ENCODE data around the gene TRPV5.

TRPV5 gene

GRCh38 chr7:142868188-142868985 is 65.2 kb downstream of the TRPV5 start:
- DNase-seq = no peak

DNA sequence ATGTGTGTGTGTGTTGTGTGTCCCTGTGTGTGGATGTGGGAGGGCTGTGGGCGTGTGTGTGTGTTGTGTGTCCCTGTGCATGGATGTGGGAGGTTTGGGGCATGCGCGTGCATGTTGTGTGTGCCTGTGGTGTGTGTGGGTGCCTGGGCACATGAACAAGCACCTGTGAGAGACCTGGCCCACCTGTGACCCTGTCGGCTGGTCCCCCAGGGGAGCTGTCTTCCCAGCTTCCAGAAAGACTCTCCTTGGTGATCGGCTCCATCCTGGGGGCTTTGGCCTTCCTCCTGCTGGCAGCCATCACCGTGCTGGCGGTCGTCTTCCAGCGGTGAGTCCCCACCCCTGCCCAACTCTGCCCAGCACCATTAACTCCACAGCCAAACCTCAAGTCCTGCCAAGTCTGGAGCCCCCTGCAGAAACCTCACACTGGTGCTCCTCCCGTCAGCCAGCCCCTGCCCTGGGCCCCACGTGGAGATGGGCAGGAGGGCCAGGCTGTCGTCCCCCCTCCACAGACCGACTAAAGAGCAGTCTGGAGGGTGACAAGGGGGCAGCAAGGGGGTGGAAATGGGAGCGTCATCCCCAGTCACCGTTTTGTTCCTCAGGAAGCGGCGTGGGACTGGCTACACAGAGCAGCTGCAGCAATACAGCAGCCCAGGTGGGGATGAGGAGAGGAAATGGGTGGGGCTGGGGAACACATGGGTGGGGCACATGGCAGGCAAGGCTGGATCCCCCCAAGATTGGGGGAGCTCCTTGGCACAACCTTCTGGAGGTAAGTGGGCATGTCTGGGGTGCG is 66.0 kb downstream of the TRPV5 start:
- DNase-seq = no peak

GRCh38 chr7:142867097-142867378 is 66.5 kb downstream of the TRPV5 start:
- DNase-seq = no peak

DNA sequence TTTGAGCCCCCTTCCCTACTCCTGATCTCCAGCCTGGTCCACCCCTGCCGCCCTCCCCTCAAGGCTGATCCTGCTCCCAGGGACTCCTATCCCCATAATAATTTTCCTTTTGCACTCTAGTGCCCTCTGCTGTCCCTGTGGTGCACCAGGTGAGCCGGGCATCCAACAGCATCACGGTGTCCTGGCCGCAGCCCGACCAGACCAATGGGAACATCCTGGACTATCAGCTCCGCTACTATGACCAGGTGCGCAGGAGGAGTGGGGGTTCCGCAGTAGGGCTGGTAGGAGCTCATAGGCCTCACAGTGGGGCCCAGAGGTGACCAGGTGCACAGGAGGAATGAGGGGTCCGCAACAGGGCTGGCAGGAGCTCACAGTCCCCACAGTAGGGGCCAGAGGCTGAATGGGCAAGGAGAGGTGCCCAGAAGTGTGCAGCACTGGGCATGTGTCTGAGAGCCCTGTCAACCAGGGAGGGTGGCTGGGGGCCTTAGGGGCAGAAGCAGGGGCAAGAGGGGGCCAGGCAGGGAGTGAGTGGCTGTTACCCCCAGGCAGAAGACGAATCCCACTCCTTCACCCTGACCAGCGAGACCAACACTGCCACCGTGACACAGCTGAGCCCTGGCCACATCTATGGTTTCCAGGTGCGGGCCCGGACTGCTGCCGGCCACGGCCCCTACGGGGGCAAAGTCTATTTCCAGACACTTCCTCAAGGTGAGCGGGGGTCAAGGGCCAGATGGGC is 67.0 kb downstream of the TRPV5 start:
- no peak for DNase-seq

- DNase-seq = no peak
Measured at GRCh38 chr7:142865766-142866165, 67.8 kb downstream of the TRPV5 start.

DNA sequence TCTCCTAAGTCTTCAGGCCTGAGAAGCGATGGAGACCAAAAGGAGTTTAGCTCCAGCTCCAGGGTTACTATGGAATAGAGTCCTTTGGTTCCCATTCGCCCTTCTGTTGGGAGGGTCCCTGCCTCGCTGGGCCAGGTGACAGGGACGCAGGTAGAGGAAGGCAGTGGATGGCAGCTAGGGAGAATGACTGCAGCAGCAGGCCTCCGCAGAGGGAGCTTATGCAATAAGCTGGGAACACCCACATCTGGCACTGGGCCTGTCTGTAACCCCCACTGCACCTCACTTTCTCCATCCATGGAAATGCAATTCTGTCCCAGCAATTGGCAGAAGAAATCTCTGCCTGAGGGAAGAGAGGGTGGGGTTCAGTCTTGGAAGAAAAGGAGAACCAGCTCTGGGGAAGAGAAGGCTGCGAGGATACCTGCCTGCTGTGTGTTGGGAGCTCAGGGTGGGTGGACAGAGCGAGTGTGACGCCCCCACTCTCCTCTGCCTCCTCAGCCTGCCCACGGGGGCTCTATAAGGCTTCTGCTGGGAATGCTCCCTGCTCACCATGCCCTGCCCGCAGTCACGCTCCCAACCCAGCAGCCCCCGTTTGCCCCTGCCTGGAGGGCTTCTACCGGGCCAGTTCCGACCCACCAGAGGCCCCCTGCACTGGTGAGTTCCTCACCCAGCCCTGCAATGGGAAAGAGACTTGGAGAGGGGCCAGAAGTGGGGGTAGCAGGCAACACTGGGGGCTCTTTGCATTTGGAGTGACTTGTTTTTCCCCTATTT is 68.4 kb downstream of the TRPV5 start:
- DNase-seq = no peak

DNA sequence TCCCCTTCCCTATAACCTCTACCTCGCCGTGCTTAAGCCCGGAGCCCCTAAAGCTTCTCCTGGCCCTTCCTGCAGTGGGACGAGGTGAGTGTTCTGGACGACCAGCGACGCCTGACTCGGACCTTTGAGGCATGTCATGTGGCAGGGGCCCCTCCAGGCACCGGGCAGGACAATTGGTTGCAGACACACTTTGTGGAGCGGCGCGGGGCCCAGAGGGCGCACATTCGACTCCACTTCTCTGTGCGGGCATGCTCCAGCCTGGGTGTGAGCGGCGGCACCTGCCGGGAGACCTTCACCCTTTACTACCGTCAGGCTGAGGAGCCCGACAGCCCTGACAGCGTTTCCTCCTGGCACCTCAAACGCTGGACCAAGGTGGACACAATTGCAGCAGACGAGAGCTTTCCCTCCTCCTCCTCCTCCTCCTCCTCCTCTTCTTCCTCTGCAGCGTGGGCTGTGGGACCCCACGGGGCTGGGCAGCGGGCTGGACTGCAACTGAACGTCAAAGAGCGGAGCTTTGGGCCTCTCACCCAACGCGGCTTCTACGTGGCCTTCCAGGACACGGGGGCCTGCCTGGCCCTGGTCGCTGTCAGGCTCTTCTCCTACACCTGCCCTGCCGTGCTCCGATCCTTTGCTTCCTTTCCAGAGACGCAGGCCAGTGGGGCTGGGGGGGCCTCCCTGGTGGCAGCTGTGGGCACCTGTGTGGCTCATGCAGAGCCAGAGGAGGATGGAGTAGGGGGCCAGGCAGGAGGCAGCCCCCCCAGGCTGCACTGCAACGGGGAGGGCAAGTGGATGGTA is 69.5 kb downstream of the TRPV5 start:
- no peak for DNase-seq

DNA sequence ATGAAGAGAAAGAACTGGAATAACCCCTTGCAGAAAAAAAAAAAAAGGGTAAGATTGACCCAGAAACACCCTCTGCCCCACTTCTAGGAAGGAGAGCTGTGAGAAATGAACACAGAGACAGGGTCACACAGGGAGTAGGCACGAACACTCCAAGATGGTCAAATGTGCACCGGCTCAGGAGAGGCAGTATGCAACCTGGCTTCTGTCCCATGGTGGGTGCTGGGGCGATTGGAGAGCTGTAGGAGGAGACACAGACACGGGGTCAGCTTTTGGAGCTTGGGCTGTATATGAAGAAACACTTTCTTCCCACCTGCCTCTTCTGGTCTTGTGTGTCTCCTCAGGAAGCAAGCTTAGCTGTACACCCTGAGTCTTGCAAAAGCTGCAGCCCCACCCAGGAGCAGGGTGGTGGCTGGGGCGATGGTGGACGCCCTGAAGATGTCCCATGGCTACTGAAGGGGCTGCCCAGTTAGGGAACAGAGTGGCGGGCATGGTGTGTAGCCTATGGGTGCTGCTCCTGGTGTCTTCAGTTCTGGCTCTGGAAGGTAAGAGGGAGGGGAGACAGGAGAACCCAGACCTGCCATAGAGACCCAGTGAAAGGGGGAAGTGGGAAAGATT is 70.7 kb downstream of the TRPV5 start:
- DNase-seq = no peak

DNA sequence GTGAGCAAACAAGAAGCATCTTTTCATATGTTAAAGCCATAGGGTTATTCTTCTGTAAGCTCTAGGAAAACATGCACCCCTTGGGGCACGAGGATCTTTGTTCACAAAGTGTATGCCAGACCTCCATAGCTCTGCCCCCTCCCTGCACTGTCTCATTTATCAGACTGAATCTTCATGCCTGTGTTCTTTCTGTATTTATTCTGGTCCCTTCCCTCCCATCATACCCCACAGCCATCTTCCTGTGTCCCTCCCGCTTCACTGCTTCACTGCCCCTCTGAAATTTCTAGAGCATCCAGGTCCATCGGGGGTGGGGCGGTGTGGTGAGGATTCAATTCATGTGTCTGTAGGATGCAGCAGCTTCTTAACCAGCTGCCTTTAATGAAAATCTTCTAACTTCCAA is 71.2 kb downstream of the TRPV5 start:
- no peak for DNase-seq

DNA sequence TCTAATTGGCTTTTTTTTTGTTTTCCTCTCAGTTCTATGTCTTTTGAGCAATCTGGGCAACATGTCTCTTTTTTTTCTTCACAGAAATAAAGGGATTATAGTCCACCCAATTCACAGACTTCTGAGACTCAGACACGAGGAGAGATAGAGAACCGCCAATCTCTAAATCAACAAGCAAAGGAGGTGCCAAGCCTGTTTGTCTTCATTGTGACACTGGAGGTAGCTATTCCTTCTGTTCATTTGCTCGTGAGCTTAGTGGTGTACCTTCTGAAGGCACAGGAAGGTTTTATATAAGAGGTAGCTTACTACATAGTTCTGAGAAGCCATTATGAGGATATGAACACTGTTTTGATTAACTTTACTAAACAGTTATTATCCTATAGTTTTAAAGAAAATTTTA is 72.6 kb downstream of the TRPV5 start:
- no peak for DNase-seq

DNA sequence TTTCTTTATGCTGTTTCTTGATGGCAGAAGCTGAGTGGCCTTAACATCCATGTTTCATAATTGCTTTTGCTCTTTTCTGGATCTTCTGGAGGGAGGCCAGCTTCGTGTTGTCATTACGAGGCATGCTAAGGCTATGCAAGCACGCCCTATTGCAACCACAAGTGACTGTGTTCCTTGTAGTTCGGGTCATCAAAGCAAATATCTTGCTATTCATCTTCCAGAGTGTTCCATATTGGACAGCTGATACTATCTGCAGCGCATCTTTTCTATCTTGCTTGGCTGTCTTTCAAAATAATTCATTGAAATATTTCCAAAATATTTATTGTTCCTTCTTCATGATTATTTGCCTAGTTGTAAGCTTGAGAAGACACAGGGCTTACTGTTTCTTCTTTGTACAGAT is 73.7 kb downstream of the TRPV5 start:
- DNase-seq = no peak

DNA sequence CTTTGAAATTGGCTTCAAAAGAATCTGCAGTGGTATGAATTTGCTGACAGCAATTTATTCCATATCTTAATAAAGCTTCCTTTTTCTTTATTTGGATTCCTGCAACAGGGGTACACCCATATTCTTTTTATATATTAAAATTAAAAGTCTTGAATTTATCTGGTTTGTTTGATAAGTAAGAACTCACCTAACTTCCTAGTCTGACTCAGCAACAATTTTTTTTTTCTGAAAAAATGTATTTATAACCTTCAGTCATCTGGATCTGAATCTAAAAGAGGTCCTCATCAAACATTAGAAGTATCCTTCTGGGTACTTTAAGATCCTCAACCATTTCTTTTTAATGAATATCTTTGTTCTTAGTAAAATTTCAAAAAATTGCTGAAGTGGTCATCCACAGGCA is 74.1 kb downstream of the TRPV5 start:
- DNase-seq = no peak

All from NCI-H1048 (cell line).